HL-60 (cell line): ENCODE results near the gene OR10A2.
"Not testable (repeated sequence)": the region's sequence is repeated elsewhere in the genome, so short reads cannot be mapped to it uniquely, and the experiment has no call there.

Experiments used
- DNase-seq, 2 experiments: peaks; one replicate each; pipeline ENCODE4 v3.0.0-alpha.2; 2010 to 2020; ENCODE audit warnings: low read depth in 1 of 2, low spot score in 1 of 2
- H3K27ac ChIP-seq: fragments of 250-450 bp; sonication (Bioruptor Pico); replicated peaks from 2 replicates; pipeline ENCODE4 v1.5.1; 2020; ENCODE audit warnings: mild to moderate bottlenecking, moderate library complexity
- H3K27me3 ChIP-seq: fragments of 250-450 bp; sonication (Bioruptor Pico); 2 replicates; pipeline ENCODE4 v1.5.1; 2021; ENCODE audit warnings: mild to moderate bottlenecking, moderate library complexity; ENCODE audit not compliant: insufficient read depth, poor library complexity, severe bottlenecking
- H3K4me3 ChIP-seq: replicated peaks from 2 replicates; pipeline ENCODE4 v1.5.1; 2011; ENCODE audit warnings: mild to moderate bottlenecking, control low read depth, low read length; ENCODE audit not compliant: insufficient read depth
- GABPA ChIP-seq: IDR thresholded peaks from 2 replicates; pipeline ENCODE4 v1.6.1; 2012; ENCODE audit warnings: low read depth
- POLR2AphosphoS5 ChIP-seq: IDR thresholded peaks from 2 replicates; pipeline ENCODE4 v1.6.1; 2012; ENCODE audit warnings: low read depth
- SPI1 ChIP-seq: IDR thresholded peaks from 2 replicates; pipeline ENCODE4 v1.6.1; 2012; ENCODE audit warnings: low read depth, mild to moderate bottlenecking, borderline replicate concordance
- TF ChIP-seq, protein P1 (sequence below): IDR thresholded peaks from one replicate; pipeline ENCODE4 v1.5.1; 2011; ENCODE audit warnings: low read length, control low read depth, inconsistent platforms; ENCODE audit not compliant: insufficient read depth
- TF ChIP-seq, protein P2 (sequence below): IDR thresholded peaks from 2 replicates; pipeline ENCODE4 v1.6.1; 2012; ENCODE audit warnings: low read depth; ENCODE audit not compliant: insufficient replicate concordance

OR10A2 gene

DNA sequence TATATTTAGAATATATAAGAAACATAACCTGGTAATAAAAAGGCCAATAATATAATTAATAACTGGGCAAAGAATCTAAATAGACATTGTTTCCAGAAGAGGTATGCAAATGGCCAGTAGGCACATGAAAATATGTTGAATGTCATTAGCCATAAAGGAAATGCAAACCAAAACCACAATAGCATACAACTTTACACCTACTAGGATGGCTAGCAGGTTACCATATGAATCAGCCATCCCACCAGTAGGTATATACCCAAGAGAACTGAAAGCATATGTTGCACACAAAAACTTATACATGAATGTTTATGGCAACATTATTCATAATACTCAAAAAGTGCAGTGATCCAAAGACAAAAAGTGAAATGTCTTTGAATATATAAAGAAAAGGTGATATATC lies 32.2 kb downstream of the OR10A2 start:
- H3K4me3 ChIP-seq, result no peak overlapping the region
- no peak overlapping the region for H3K27ac ChIP-seq
- TF ChIP-seq SPI1, result no peak
- TF ChIP-seq, protein P1, sequence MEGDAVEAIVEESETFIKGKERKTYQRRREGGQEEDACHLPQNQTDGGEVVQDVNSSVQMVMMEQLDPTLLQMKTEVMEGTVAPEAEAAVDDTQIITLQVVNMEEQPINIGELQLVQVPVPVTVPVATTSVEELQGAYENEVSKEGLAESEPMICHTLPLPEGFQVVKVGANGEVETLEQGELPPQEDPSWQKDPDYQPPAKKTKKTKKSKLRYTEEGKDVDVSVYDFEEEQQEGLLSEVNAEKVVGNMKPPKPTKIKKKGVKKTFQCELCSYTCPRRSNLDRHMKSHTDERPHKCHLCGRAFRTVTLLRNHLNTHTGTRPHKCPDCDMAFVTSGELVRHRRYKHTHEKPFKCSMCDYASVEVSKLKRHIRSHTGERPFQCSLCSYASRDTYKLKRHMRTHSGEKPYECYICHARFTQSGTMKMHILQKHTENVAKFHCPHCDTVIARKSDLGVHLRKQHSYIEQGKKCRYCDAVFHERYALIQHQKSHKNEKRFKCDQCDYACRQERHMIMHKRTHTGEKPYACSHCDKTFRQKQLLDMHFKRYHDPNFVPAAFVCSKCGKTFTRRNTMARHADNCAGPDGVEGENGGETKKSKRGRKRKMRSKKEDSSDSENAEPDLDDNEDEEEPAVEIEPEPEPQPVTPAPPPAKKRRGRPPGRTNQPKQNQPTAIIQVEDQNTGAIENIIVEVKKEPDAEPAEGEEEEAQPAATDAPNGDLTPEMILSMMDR, result no peak
- DNase-seq, result no peak
- H3K27me3 ChIP-seq, result no peaks in the 10 kb centered on the region

DNA sequence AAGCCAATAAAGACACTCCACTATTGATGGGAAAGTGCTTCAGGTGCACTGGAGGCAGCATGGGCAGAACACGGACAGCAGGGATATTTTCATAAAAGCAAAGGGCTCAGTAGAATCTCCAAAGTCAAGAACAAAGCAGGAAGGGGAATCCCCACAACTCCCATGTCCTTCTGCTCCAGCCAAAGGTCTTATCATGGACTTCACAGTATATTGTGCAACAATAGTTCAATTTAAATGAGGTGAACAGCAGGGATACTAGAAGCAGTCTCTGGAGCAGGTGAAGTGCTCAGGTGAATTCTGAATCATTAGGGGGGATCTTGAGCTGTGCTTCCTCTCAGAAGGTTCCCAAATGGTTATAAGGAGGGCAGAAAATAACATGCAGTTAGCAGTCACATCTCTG lies 36.1 kb downstream of the OR10A2 start:
- H3K4me3 ChIP-seq, result no peak overlapping the region
- no peak for TF ChIP-seq POLR2AphosphoS5
- TF ChIP-seq, protein P2, sequence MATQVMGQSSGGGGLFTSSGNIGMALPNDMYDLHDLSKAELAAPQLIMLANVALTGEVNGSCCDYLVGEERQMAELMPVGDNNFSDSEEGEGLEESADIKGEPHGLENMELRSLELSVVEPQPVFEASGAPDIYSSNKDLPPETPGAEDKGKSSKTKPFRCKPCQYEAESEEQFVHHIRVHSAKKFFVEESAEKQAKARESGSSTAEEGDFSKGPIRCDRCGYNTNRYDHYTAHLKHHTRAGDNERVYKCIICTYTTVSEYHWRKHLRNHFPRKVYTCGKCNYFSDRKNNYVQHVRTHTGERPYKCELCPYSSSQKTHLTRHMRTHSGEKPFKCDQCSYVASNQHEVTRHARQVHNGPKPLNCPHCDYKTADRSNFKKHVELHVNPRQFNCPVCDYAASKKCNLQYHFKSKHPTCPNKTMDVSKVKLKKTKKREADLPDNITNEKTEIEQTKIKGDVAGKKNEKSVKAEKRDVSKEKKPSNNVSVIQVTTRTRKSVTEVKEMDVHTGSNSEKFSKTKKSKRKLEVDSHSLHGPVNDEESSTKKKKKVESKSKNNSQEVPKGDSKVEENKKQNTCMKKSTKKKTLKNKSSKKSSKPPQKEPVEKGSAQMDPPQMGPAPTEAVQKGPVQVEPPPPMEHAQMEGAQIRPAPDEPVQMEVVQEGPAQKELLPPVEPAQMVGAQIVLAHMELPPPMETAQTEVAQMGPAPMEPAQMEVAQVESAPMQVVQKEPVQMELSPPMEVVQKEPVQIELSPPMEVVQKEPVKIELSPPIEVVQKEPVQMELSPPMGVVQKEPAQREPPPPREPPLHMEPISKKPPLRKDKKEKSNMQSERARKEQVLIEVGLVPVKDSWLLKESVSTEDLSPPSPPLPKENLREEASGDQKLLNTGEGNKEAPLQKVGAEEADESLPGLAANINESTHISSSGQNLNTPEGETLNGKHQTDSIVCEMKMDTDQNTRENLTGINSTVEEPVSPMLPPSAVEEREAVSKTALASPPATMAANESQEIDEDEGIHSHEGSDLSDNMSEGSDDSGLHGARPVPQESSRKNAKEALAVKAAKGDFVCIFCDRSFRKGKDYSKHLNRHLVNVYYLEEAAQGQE, result no peak
- DNase-seq, result no peak
- H3K27ac ChIP-seq, result no peak overlapping the region
- no peaks in the 10 kb centered on the region for H3K27me3 ChIP-seq

DNA sequence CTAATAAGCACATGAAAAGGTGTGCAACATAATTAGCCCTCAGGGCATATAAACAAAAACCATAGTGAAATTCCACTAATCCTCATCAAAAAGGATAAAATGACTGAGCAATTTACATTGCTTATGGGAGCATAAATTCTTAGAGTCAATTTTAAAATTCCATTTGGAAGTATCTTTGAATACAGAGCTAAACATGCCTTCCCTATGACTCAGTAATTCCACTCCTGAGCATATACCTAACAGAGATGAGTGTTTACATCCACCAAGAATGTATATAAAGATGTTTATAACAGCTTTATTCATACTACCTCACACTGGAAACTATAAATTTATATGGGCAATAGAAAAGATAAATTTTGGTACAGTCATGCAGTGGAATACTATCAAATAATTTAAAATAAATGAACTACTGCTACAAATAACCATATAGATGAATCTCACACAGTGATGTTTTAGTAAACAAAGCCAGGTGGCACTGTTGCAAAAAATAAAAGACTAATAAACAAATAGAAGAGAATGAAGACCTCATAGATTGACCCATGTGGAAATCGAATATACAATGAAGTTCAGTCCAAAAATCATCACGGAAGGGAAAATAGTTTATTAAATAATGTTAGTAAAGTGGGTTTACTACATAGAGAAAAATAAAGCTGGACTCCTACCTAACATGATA lies 37.6 kb downstream of the OR10A2 start:
- no peak for DNase-seq
- Histone ChIP-seq H3K27ac (no peak overlapping the region), H3K27me3 (no peaks in the 10 kb centered on the region), H3K4me3 (no peak overlapping the region)
- no peak for TF ChIP-seq SPI1
- no peak for TF ChIP-seq GABPA

DNA sequence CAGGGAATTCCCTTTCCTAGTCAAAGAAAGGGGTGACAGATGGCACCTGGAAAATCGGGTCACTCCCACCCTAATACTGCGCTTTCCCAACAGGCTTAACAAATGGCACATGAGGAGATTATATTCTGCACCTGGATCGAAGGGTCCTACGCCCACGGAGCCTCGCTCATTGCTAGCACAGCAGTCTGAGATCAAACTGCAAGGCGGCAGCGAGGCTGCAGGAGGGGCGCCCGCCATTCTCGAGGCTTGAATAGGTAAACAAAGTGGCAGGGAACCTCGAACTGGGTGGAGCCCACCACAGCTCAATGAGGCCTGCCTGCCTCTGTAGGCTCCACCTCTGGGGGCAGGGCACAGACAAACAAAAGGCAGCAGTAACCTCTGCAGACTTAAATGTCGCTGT lies 41.9 kb downstream of the OR10A2 start:
- H3K27ac ChIP-seq, DNase-seq, H3K4me3 ChIP-seq, H3K27me3 ChIP-seq: not testable (repeated sequence)

DNA sequence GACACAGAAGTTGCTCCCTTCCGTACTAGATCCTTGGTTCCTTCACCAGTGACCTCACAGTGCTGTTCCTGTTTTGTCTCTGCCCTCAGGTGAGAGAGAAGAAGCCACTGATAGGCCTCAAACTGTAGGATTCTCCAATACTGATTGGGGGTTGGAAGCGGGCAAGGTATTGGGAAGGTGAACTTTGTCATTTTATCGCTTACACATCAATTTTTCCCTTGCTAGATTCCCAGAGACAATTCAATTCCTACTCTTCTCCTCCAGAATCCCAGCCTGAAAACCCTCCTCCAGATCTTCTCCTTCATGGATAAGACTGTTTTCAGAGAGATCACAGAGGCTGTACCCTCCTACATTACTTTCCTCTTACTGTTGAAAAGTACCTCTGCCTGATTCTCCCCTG lies 48.5 kb downstream of the OR10A2 start:
- Histone ChIP-seq H3K27me3 (no peaks in the 10 kb centered on the region), H3K4me3 (no peak overlapping the region), H3K27ac (no peak overlapping the region)
- TF ChIP-seq, protein P1, result no peak
- TF ChIP-seq SPI1 (no peak), GABPA (no peak), POLR2AphosphoS5 (no peak)
- TF ChIP-seq, protein P2, result no peak
- DNase-seq, result no peak
